ENCODE data around the gene TBC1D22A. TPM values are rescaled to one million over a fixed set of nuclear protein-coding genes. Genes with fewer than 3 reads are reported as not detected.

Gene TBC1D22A
- total RNA-seq, 1 donor from 2014 or later: 10.6 TPM

- Histone ChIP-seq H4K20me1 (ENCODE audit: low read depth) (no peaks in the 10 kb centered on the region), H3F3A (ENCODE audit: low read depth) (no peaks in the 10 kb centered on the region), H3K27me3 (no peaks in the 10 kb centered on the region), H3K79me2 (ENCODE audit: low read depth) (no peaks in the 10 kb centered on the region), H3K4me1 (no peaks in the 10 kb centered on the region), H3K9me3 (ENCODE audit: low read depth) (no peaks in the 10 kb centered on the region), H3K27ac (no peak overlapping the region), H2AFZ (replicated peaks) (no peak overlapping the region), H3K4me2 (no peak overlapping the region), H3K9ac (no peak overlapping the region), H3K4me3 (no peak overlapping the region), H3K36me3 (no peaks in the 10 kb centered on the region)
- TF ChIP-seq, protein P1, sequence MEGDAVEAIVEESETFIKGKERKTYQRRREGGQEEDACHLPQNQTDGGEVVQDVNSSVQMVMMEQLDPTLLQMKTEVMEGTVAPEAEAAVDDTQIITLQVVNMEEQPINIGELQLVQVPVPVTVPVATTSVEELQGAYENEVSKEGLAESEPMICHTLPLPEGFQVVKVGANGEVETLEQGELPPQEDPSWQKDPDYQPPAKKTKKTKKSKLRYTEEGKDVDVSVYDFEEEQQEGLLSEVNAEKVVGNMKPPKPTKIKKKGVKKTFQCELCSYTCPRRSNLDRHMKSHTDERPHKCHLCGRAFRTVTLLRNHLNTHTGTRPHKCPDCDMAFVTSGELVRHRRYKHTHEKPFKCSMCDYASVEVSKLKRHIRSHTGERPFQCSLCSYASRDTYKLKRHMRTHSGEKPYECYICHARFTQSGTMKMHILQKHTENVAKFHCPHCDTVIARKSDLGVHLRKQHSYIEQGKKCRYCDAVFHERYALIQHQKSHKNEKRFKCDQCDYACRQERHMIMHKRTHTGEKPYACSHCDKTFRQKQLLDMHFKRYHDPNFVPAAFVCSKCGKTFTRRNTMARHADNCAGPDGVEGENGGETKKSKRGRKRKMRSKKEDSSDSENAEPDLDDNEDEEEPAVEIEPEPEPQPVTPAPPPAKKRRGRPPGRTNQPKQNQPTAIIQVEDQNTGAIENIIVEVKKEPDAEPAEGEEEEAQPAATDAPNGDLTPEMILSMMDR (IDR thresholded peaks at IDR 0.05): no peak
- no peak for TF ChIP-seq EZH2phosphoT487 (IDR thresholded peaks at IDR 0.05)
- Mint-ChIP-seq H3K27ac (no peak overlapping the region), H3K4me1 (peaks cover 31% of the 10 kb centered on the region), H3K4me3 (no peak overlapping the region), H3K27me3 (ENCODE audit: insufficient read depth, low read depth) (peaks cover 6% of the 10 kb centered on the region), H3K36me3 (peaks cover 4% of the 10 kb centered on the region), H3K9me3 (peaks cover 3% of the 10 kb centered on the region)
- no peak for DNase-seq (ENCODE audit: low spot score)
Measured at GRCh38 chr22:47165338-47166032, 403.0 kb downstream of the TBC1D22A start.

DNA sequence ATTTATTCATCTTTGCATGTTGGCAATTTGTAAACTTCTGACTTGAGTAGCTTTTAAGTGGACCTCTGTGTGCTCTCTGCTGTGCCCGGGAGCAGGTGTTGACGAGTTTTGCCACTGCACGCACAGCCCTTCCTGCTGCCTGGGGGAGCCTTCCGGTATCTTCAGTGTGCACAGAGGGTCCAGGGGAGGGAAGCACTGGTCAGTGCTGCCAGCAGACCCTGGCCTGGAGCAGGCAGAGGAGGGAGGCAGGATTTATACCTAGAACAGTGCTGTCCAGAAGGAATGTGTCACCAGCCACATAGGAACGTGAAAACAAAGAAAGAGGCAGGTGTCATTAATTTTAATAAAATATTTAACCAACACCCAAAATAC, 403.6 kb downstream of the TBC1D22A start:
- Histone ChIP-seq H3K9me3 (ENCODE audit: low read depth) (no peaks in the 10 kb centered on the region), H3K4me1 (no peaks in the 10 kb centered on the region), H3F3A (ENCODE audit: low read depth) (no peaks in the 10 kb centered on the region), H4K20me1 (ENCODE audit: low read depth) (no peaks in the 10 kb centered on the region), H3K27me3 (no peaks in the 10 kb centered on the region), H2AFZ (replicated peaks) (no peak overlapping the region), H3K36me3 (no peaks in the 10 kb centered on the region), H3K9ac (no peak overlapping the region), H3K79me2 (ENCODE audit: low read depth) (no peaks in the 10 kb centered on the region), H3K4me2 (no peak overlapping the region), H3K4me3 (no peak overlapping the region), H3K27ac (no peak overlapping the region)
- H3K27me3 Mint-ChIP-seq (ENCODE audit: insufficient read depth, low read depth): peaks cover 5% of the 10 kb centered on the region
- peaks cover 4% of the 10 kb centered on the region for H3K36me3 Mint-ChIP-seq
- peak overlapping the region; percentile 63 for H3K4me3 Mint-ChIP-seq
- no peak for DNase-seq (ENCODE audit: low spot score)
- peaks cover 31% of the 10 kb centered on the region for H3K4me1 Mint-ChIP-seq
- peak overlapping the region; percentile 93 for H3K27ac Mint-ChIP-seq
- TF ChIP-seq, protein P1 (IDR thresholded peaks at IDR 0.05): no peak
- TF ChIP-seq EZH2 (IDR thresholded peaks at IDR 0.05) (no peak), EZH2phosphoT487 (IDR thresholded peaks at IDR 0.05) (no peak)
- H3K9me3 Mint-ChIP-seq: peaks cover 3% of the 10 kb centered on the region

GRCh38 chr22:47166446-47167016, 404.1 kb downstream of the TBC1D22A start:
- Mint-ChIP-seq H3K36me3 (peaks cover 4% of the 10 kb centered on the region), H3K27ac (no peak overlapping the region), H3K9me3 (peaks cover 3% of the 10 kb centered on the region), H3K4me1 (peaks cover 31% of the 10 kb centered on the region), H3K4me3 (no peak overlapping the region), H3K27me3 (ENCODE audit: insufficient read depth, low read depth) (peaks cover 5% of the 10 kb centered on the region)
- Histone ChIP-seq H3K36me3 (no peaks in the 10 kb centered on the region), H3K27me3 (no peaks in the 10 kb centered on the region), H3K4me3 (no peak overlapping the region), H2AFZ (replicated peaks) (no peak overlapping the region), H3K79me2 (ENCODE audit: low read depth) (no peaks in the 10 kb centered on the region), H3K9me3 (ENCODE audit: low read depth) (no peaks in the 10 kb centered on the region), H3K27ac (no peak overlapping the region), H3K4me1 (no peaks in the 10 kb centered on the region), H3K4me2 (no peak overlapping the region), H3F3A (ENCODE audit: low read depth) (no peaks in the 10 kb centered on the region), H4K20me1 (ENCODE audit: low read depth) (no peaks in the 10 kb centered on the region), H3K9ac (no peak overlapping the region)
- TF ChIP-seq EZH2 (IDR thresholded peaks at IDR 0.05) (no peak), EZH2phosphoT487 (IDR thresholded peaks at IDR 0.05) (no peak)
- TF ChIP-seq, protein P1 (IDR thresholded peaks at IDR 0.05): no peak
- no peak for DNase-seq (ENCODE audit: low spot score)

Data from neural progenitor cell (in vitro differentiated cells).